GM19468 (cell line): ENCODE results near the gene POM121L2.
"Not testable (repeated sequence)": the region's sequence is repeated elsewhere in the genome, so short reads cannot be mapped to it uniquely, and the experiment has no call there.

Source experiments
- ATAC-seq: cut with Tn5 transposase; IDR thresholded peaks from one replicate; pipeline ENCODE4 v1.9.1; 2021; ENCODE audit warnings: mild to moderate bottlenecking, moderate library complexity, moderate number of reproducible peaks; ENCODE audit not compliant: unreplicated experiment; ENCODE audit errors: extremely low read depth

Gene POM121L2

DNA sequence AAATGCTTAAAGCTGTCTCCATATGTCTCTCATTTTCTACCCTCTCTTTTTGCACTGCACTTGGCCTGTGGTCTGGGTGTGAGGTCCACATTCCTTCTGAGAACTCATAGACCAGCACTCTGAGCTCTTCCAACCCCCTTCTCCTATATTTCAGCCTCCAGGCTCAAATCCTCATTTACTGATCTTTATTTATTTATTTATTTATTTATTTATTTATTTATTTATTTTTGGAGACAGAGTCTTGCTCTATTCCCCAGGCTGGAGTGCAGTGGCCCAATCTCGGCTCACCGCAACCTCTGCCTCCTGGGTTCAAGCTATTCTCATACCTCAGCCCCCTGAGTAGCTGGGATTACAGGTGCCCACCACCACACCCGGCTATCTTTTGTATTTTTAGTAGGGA, 45.1 kb downstream of the POM121L2 start:
- ATAC-seq, result not testable (repeated sequence)

GRCh38 chr6:27263886-27264285, 48.2 kb downstream of the POM121L2 start:
- no peak for ATAC-seq

DNA sequence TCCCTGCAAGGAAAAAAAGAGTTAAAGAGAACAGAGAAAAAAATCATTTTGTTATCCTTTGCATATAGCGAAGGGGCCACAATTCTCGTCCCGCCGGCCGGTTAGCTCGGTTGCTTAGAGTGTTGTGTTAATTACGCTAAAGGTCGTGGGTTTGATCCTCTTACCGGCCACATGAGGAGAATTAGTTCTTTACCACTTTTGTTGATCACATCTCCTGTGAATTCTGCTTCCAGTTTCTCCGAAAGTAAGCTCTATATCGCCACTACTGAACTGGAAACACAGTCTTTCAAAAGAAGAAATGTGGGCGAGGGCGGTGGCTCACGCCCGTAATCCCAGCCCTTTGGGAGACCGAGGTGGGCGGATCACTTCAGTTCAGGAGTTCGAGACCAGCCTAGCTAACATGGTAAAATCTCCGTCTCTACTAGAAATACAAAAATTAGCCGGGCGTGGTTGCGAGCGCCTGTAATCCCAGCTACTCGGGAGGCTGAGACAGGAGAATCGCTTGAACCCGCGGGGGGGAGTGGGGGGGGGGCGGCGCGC, 51.2 kb downstream of the POM121L2 start:
- ATAC-seq, result no peak

- no peak for ATAC-seq
These were observed 51.7 kb downstream of the POM121L2 start for GRCh38 chr6:27260369-27260768.
